HG03025 (cell line): ENCODE measurements around the gene ZNF471.

Experiments used
- ATAC-seq: cut with Tn5 transposase; IDR thresholded peaks from one replicate; pipeline ENCODE4 v1.9.1; 2021; ENCODE audit warnings: mild to moderate bottlenecking, moderate library complexity; ENCODE audit not compliant: unreplicated experiment, low FRiP score

ZNF471 gene

GRCh38 chr19:56572589-56572988, 64.9 kb downstream of the ZNF471 start:
- ATAC-seq, result no peak

DNA sequence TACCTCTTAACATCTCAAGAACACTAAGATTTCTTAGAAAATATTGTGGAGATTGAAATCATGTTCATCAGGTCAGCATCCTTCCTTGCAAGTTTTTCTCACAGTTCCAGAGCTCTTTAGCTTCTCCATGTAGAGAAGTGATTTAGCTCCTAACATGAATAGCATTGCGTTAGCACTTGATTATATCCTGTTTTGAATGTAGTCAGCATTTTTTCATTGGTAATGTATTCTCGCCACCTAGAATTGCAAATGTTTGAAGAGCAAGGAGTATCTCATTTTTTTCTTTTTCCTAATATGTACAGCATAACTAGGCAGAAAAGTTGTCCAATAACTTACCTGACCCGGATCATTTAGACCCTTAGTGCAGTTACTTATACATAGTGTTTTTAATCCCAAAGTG, 66.3 kb downstream of the ZNF471 start:
- no peak for ATAC-seq

DNA sequence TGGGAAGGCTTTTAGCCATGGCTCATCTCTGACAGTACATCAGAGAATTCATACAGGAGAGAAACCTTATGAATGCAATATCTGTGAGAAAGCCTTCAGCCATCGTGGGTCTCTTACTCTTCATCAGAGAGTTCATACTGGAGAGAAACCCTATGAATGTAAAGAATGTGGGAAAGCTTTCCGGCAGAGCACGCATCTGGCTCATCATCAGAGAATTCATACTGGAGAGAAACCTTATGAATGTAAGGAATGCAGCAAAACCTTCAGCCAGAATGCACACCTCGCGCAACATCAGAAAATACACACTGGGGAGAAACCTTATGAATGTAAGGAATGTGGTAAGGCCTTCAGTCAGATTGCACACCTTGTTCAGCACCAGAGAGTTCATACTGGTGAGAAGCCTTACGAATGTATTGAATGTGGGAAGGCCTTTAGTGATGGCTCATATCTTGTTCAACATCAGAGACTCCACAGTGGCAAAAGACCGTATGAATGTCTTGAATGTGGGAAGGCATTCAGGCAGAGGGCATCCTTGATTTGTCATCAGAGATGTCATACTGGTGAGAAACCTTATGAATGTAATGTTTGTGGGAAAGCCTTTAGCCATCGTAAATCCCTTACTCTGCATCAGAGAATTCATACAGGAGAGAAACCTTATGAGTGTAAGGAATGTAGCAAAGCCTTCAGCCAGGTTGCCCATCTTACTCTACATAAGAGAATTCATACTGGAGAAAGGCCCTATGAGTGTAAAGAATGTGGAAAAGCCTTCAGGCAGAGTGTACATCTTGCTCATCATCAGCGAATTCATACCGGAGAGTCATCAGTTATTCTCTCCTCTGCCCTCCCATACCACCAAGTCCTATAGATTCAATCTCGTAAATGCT, 70.3 kb downstream of the ZNF471 start:
- no peak for ATAC-seq
